ENCODE results near the gene SAA2. TPM values are rescaled to one million over a fixed set of nuclear protein-coding genes. Genes with fewer than 3 reads are reported as not detected.

Gene SAA2
- total RNA-seq, 1 experiment from 2014 or later, result not detected

GRCh38 chr11:18265949-18266348 is 17.5 kb upstream of the SAA2 start, which contains the start of gene SAA1:
SAA1 (plus strand) TSS chr11:18266264; CDS start chr11:18266888, 624 bp downstream.
- no peak within 1 kb of the TSS for H2BK12ac ChIP-seq (ENCODE audit: insufficient read length, low read depth, low read length)
- WGBS (ENCODE audit: extremely low coverage, insufficient read length, low lambda C conversion rate), result no CpG with 5 or more reads among the region's 8 CpGs
- no peak within 1 kb of the TSS for H4K8ac ChIP-seq (replicated peaks; ENCODE audit: insufficient read length, low read depth, low read length)
- H4K20me1 ChIP-seq (ENCODE audit: control insufficient read depth, insufficient read depth, insufficient read length), result no peaks in the 10 kb centered on the region
- Mint-ChIP-seq H3K4me3 (no peak within 1 kb of the TSS), H3K27me3 (ENCODE audit: low read depth) (no peaks in the 10 kb centered on the region; the same call in 1 of the 2 replicates), H3K9me3 (no peaks in the 10 kb centered on the region), H3K27ac (peak within 1 kb of the TSS in 1 of 3 experiments; percentile 28; a peak in 1 of 7 replicates), H3K4me1 (peaks cover 2 to 7% of the 10 kb centered on the region in 2 experiments), H3K36me3 (ENCODE audit: insufficient read depth in 1 of 3, low read depth in 3 of 3) (no peaks in the 10 kb centered on the region; a peak in 1 of 7 replicates)
- H3K23ac ChIP-seq (ENCODE audit: insufficient read length, low read depth, low read length), result no peak within 1 kb of the TSS
- H3K9ac ChIP-seq (ENCODE audit: extremely low read depth, insufficient read length, low read length), result no peak within 1 kb of the TSS
- H3K27me3 ChIP-seq (ENCODE audit: insufficient read depth, low read length), result no peaks in the 10 kb centered on the region
- H4K5ac ChIP-seq (ENCODE audit: insufficient read length, low read depth, low read length), result no peak within 1 kb of the TSS
- H2AK5ac ChIP-seq (ENCODE audit: insufficient read length, low read length), result no peak within 1 kb of the TSS
- no peak within 1 kb of the TSS for H3K4me2 ChIP-seq (ENCODE audit: insufficient read depth, insufficient read length, low read length)
- H2BK15ac ChIP-seq (ENCODE audit: low read depth, low read length), result no peak within 1 kb of the TSS
- H3T11ph ChIP-seq (ENCODE audit: low read length), result no peak within 1 kb of the TSS
- no peaks in the 10 kb centered on the region for H3K9me3 ChIP-seq (ENCODE audit: control insufficient read depth, low read depth, low read length)
- no peak for DNase-seq
- no peak within 1 kb of the TSS for H2BK20ac ChIP-seq (ENCODE audit: low read depth, low read length, poor library complexity, severe bottlenecking)
- H3K18ac ChIP-seq (ENCODE audit: insufficient read length, low read depth, low read length), result no peak within 1 kb of the TSS
- H2AFZ ChIP-seq (ENCODE audit: low read length), result no peak within 1 kb of the TSS
- no peak within 1 kb of the TSS for H3K56ac ChIP-seq (ENCODE audit: insufficient read length, low read depth, low read length)
- H2BK5ac ChIP-seq (ENCODE audit: insufficient read length, low read length), result no peak within 1 kb of the TSS
- no peaks in the 10 kb centered on the region for H3K79me1 ChIP-seq (ENCODE audit: insufficient read depth, low read depth, low read length, poor library complexity, severe bottlenecking)
- H3K14ac ChIP-seq (ENCODE audit: insufficient read depth, low read length), result no peak within 1 kb of the TSS
- H3K79me2 ChIP-seq (ENCODE audit: insufficient read depth, low read length), result no peaks in the 10 kb centered on the region
- no peaks in the 10 kb centered on the region for H3K23me2 ChIP-seq (ENCODE audit: insufficient read length, low read depth, low read length, poor library complexity, severe bottlenecking)
- H3K4me1 ChIP-seq (ENCODE audit: insufficient read depth, low read length), result no peaks in the 10 kb centered on the region
- H3K27ac ChIP-seq (ENCODE audit: insufficient read length, low read depth, low read length), result no peak within 1 kb of the TSS
- H2BK120ac ChIP-seq (ENCODE audit: low read depth, low read length, poor library complexity, severe bottlenecking), result no peak within 1 kb of the TSS
- TF ChIP-seq CTCF (conservative IDR thresholded peaks at IDR 0.05), result no peak
- no peak within 1 kb of the TSS for H3K4ac ChIP-seq (ENCODE audit: low read depth, low read length)
- no peak within 1 kb of the TSS for H4K91ac ChIP-seq (ENCODE audit: insufficient read length, low read depth, low read length)

Data from H9 (cell line).